Ishikawa (cell line): ENCODE data around the gene TMEM164.

Experiments
- CEBPB ChIP-seq: IDR thresholded peaks from 2 replicates; pipeline ENCODE4 v1.6.1; 2012
- CREB1 ChIP-seq: IDR thresholded peaks from 2 replicates; pipeline ENCODE4 v1.6.1; 2012; ENCODE audit warnings: low read depth
- EGR1 ChIP-seq: IDR thresholded peaks from 2 replicates; pipeline ENCODE4 v1.6.1; 2012
- EP300 ChIP-seq: IDR thresholded peaks from 2 replicates; pipeline ENCODE4 v1.6.1; 2012; ENCODE audit warnings: borderline replicate concordance
- FOXM1 ChIP-seq: IDR thresholded peaks from 2 replicates; pipeline ENCODE4 v1.6.1; 2012; ENCODE audit warnings: low read depth, borderline replicate concordance
- MAX ChIP-seq: IDR thresholded peaks from 2 replicates; pipeline ENCODE4 v1.6.1; 2012
- NFIC ChIP-seq: IDR thresholded peaks from 2 replicates; pipeline ENCODE4 v1.6.1; 2012
- RAD21 ChIP-seq: IDR thresholded peaks from 2 replicates; pipeline ENCODE4 v1.6.1; 2012; ENCODE audit warnings: low read depth
- TAF1 ChIP-seq: IDR thresholded peaks from 2 replicates; pipeline ENCODE4 v1.6.1; 2012; ENCODE audit warnings: low read depth, mild to moderate bottlenecking
- TCF12 ChIP-seq: IDR thresholded peaks from 2 replicates; pipeline ENCODE4 v1.6.1; 2012; ENCODE audit warnings: low read depth
- TEAD4 ChIP-seq: IDR thresholded peaks from 2 replicates; pipeline ENCODE4 v1.6.1; 2012
- YY1 ChIP-seq: IDR thresholded peaks from 2 replicates; pipeline ENCODE4 v1.6.1; 2012; ENCODE audit warnings: low read depth
- ZBTB7A ChIP-seq: IDR thresholded peaks from 2 replicates; pipeline ENCODE4 v1.6.1; 2012; ENCODE audit warnings: low read depth
- TF ChIP-seq, protein P1 (sequence below): IDR thresholded peaks from 2 replicates; pipeline ENCODE4 v1.6.1; 2012; ENCODE audit warnings: low read depth, mild to moderate bottlenecking
- TF ChIP-seq, protein P2 (sequence below): IDR thresholded peaks from 2 replicates; pipeline ENCODE4 v1.6.1; 2012

TMEM164 gene

DNA sequence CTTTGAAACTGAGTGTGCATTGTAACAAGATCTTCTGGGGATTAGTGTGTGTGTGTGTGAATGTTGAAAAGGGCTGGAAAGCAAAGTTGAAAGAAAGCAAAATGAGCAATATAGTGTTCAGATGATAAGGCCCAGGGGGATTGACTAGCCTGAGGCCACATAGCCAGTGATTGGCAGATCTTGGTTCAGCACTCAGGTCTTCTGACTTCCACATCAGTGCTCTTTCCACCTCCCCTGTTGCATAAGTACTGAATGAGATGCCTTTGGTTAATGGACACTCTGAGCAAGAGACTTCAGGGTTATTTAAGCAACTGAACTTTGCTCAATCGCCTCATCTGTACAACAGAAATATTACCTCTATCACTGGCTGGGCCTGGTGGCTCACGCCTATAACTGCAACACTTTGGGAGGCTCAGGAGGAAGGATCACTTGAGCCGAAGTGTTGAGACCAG is 120.4 kb downstream of the TMEM164 start:
- TF ChIP-seq TAF1 (no peak), RAD21 (no peak), YY1 (no peak), CEBPB (no peak), ZBTB7A (no peak), MAX (no peak), FOXM1 (no peak), TCF12 (no peak), CREB1 (no peak)
- TF ChIP-seq, protein P1, sequence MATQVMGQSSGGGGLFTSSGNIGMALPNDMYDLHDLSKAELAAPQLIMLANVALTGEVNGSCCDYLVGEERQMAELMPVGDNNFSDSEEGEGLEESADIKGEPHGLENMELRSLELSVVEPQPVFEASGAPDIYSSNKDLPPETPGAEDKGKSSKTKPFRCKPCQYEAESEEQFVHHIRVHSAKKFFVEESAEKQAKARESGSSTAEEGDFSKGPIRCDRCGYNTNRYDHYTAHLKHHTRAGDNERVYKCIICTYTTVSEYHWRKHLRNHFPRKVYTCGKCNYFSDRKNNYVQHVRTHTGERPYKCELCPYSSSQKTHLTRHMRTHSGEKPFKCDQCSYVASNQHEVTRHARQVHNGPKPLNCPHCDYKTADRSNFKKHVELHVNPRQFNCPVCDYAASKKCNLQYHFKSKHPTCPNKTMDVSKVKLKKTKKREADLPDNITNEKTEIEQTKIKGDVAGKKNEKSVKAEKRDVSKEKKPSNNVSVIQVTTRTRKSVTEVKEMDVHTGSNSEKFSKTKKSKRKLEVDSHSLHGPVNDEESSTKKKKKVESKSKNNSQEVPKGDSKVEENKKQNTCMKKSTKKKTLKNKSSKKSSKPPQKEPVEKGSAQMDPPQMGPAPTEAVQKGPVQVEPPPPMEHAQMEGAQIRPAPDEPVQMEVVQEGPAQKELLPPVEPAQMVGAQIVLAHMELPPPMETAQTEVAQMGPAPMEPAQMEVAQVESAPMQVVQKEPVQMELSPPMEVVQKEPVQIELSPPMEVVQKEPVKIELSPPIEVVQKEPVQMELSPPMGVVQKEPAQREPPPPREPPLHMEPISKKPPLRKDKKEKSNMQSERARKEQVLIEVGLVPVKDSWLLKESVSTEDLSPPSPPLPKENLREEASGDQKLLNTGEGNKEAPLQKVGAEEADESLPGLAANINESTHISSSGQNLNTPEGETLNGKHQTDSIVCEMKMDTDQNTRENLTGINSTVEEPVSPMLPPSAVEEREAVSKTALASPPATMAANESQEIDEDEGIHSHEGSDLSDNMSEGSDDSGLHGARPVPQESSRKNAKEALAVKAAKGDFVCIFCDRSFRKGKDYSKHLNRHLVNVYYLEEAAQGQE, result no peak

- TF ChIP-seq, protein P1, result no peak
- peak; percentile 7; the same call in 1 of the 2 replicates for TF ChIP-seq RAD21
These were observed 122.7 kb downstream of the TMEM164 start for GRCh38 chrX:110125446-110126162.

DNA sequence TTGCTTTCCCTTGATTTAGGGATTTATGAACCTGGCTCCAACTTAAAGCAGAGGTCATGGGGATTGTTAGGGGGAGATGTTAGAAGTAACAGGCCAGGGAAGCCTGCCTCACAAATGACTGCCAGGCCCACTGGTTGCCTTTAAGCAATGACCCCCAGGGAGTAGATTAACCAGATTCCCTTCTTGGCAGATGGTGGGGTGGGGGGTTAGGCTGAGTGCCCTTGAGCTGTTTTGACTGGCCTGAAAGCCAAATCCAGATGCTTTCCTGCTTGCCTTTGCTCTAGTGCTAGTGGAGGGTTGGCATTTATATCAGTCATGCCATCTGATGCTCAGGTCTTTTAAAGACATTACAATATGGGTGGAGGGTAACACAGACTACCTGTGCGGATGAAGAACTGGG is 128.1 kb downstream of the TMEM164 start:
- TF ChIP-seq EP300 (no peak), TCF12 (no peak), CREB1 (no peak), ZBTB7A (no peak), MAX (no peak), NFIC (no peak), EGR1 (no peak), FOXM1 (no peak), YY1 (no peak)

DNA sequence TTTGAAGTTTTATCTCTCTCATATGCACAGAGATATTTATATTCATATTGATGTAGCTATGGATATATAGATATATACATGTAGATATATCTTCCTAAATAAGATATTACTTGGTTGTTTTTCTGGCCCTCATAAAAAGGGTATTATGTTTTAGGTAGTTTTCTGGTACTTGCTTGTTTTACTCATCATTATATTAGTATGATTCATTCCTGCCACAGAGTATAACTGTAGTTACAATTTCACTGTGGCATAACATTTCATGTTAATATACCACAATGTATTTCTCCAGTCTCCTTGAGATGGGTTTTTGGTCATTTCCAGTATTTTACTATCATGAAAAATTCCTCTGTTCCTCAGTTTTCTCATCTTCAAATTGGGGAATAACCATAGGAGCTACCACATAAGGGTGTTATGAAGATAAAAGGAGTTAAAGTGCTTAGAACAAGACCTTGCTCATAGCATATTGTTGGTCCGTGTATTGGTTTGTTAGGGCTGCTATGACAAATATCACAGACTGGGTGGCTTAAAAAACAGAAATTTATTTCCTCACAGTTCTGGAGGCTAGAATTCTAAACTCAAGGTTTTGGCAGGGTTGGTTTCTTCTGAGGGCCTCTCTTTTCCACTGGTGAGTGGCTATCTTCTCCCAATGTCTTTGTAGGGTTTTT is 129.7 kb downstream of the TMEM164 start:
- TF ChIP-seq, protein P1, result no peak
- TF ChIP-seq FOXM1 (no peak), TEAD4 (no peak), EP300 (no peak), CEBPB (no peak), EGR1 (no peak), NFIC (no peak), TCF12 (no peak), RAD21 (no peak), TAF1 (no peak), ZBTB7A (no peak), YY1 (no peak), MAX (no peak), CREB1 (no peak)
- TF ChIP-seq, protein P2, sequence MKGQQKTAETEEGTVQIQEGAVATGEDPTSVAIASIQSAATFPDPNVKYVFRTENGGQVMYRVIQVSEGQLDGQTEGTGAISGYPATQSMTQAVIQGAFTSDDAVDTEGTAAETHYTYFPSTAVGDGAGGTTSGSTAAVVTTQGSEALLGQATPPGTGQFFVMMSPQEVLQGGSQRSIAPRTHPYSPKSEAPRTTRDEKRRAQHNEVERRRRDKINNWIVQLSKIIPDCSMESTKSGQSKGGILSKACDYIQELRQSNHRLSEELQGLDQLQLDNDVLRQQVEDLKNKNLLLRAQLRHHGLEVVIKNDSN, result no peak
